Thyroid gland (tissue), 4 donors: Measurements from ENCODE around the gene KCNH1. TPM values are rescaled to one million over a fixed set of nuclear protein-coding genes. Genes with fewer than 3 reads are reported as not detected.

ENCODE experiments used
- DNase-seq, 2 donors: peaks; one replicate each; pipeline ENCODE4 v3.0.0-alpha.2; 2019
- H3K27ac ChIP-seq, 3 donors: fragments of 200-600 bp; sonication (generic); 1 replicate in 2 of 3; 2 replicates in 1 of 3; pipeline ENCODE4 v1.5.1; 2016 to 2019; ENCODE audit warnings: mild to moderate bottlenecking in 1 of 3, moderate library complexity in 1 of 3
- H3K27me3 ChIP-seq: fragments of 200-600 bp; sonication (generic); one replicate; pipeline ENCODE4 v1.5.1; 2019
- H3K36me3 ChIP-seq, 2 donors: fragments of 200-600 bp; sonication (generic); one replicate each; pipeline ENCODE4 v1.5.1; 2016 to 2019
- H3K4me1 ChIP-seq, 2 donors: fragments of 200-600 bp; sonication (generic); one replicate each; pipeline ENCODE4 v1.5.1; 2017 to 2019
- H3K4me3 ChIP-seq, 3 donors: fragments of 200-600 bp; sonication (generic); replicated peaks in 1 of 3; 1 replicate in 2 of 3; 2 replicates in 1 of 3; pipeline ENCODE4 v1.5.1; 2016; ENCODE audit warnings: mild to moderate bottlenecking in 1 of 3
- H3K9me3 ChIP-seq: fragments of 200-600 bp; sonication (generic); one replicate; pipeline ENCODE4 v1.5.1; 2017
- CTCF ChIP-seq, 6 experiments: fragments of 200-600 bp in 3 of 6; fragments of 450-650 bp in 3 of 6; sonication (generic) in 3 of 6; IDR thresholded peaks; one replicate each; pipeline ENCODE4 v1.5.1; 2016 to 2019; ENCODE audit warnings: antibody characterized with exemption in 6 of 6, mild to moderate bottlenecking in 2 of 6, inconsistent platforms in 1 of 6, moderate library complexity in 1 of 6
- POLR2A ChIP-seq, 2 donors: fragments of 450-650 bp; IDR thresholded peaks; one replicate each; pipeline ENCODE4 v1.6.1; 2017; ENCODE audit warnings: antibody characterized with exemption in 2 of 2, mild to moderate bottlenecking in 2 of 2, moderate library complexity in 1 of 2
- WGBS, 2 donors: methylation state at CpG; one replicate each; pipeline ENCODE4 v1.1.5; 2017; 5-methylcytosine and 5-hydroxymethylcytosine counted together
- intact Hi-C: fragments of 100-400 bp; cut with DNase I; formaldehyde crosslinking; loops from one replicate; pipeline ENCODE4 v1.15.1; 2023
- total RNA-seq, 4 donors: library from RNA; depleted of rRNA; stranded (reverse); fragments of >200 nt; gene quantifications; one replicate each; pipeline ENCODE4 v1.2.3, GENCODE V29; 2016

The KCNH1 gene
- total RNA-seq, 4 donors from 2014 or later, result 1.3 TPM; not detected in 2

GRCh38 chr1:210684466-210685294, 449.3 kb downstream of the KCNH1 start:
- intact Hi-C loops, result no loop called here
- no peak for DNase-seq
- WGBS, 2 donors, result 76 to 90% methylated on average over 5 of the region's 5 CpGs
- TF ChIP-seq CTCF (IDR thresholded peaks at IDR 0.05) (no peak), POLR2A (IDR thresholded peaks at IDR 0.05) (no peak)
- Histone ChIP-seq H3K27ac (no peak overlapping the region), H3K36me3 (no peaks in the 10 kb centered on the region), H3K9me3 (no peaks in the 10 kb centered on the region), H3K4me1 (peaks cover 0 to 3% of the 10 kb centered on the region in 2 donors), H3K27me3 (no peaks in the 10 kb centered on the region), H3K4me3 (no peak overlapping the region)

- 95 to 97% methylated on average over 26 to 33 of the region's 33 CpGs for WGBS, 2 donors
- TF ChIP-seq POLR2A (IDR thresholded peaks at IDR 0.05) (no peak), CTCF (IDR thresholded peaks at IDR 0.05) (no peak)
- H3K27ac ChIP-seq, result no peak overlapping the region
- H3K9me3 ChIP-seq, result no peaks in the 10 kb centered on the region
- H3K4me1 ChIP-seq, result no peaks in the 10 kb centered on the region
- intact Hi-C loops, result no loop called here
- H3K4me3 ChIP-seq, result no peak overlapping the region
- no peaks in the 10 kb centered on the region for H3K27me3 ChIP-seq
- DNase-seq, result no peak
- no peaks in the 10 kb centered on the region for H3K36me3 ChIP-seq
Measured at GRCh38 chr1:210683403-210684047, 450.4 kb downstream of the KCNH1 start.

GRCh38 chr1:210681158-210681557, 452.8 kb downstream of the KCNH1 start:
- Histone ChIP-seq H3K27ac (no peak overlapping the region), H3K4me3 (no peak overlapping the region), H3K4me1 (no peaks in the 10 kb centered on the region), H3K36me3 (no peaks in the 10 kb centered on the region), H3K27me3 (no peaks in the 10 kb centered on the region), H3K9me3 (no peaks in the 10 kb centered on the region)
- 89 to 93% methylated on average over 7 of the region's 7 CpGs for WGBS, 2 donors
- TF ChIP-seq CTCF (IDR thresholded peaks at IDR 0.05), result no peak
- TF ChIP-seq POLR2A (IDR thresholded peaks at IDR 0.05), result no peak
- no peak for DNase-seq
- intact Hi-C loops, result no loop called here

- no peaks in the 10 kb centered on the region for H3K27me3 ChIP-seq
- no peaks in the 10 kb centered on the region for H3K36me3 ChIP-seq
- H3K4me1 ChIP-seq, result no peaks in the 10 kb centered on the region
- no peak overlapping the region for H3K4me3 ChIP-seq
- H3K27ac ChIP-seq, result no peak overlapping the region
- intact Hi-C loops, result no loop called here
- H3K9me3 ChIP-seq, result no peaks in the 10 kb centered on the region
- no peak for DNase-seq
- 91 to 95% methylated on average over 3 of the region's 3 CpGs for WGBS, 2 donors
- TF ChIP-seq POLR2A (IDR thresholded peaks at IDR 0.05), result no peak
- no peak for TF ChIP-seq CTCF (IDR thresholded peaks at IDR 0.05)
Measured at GRCh38 chr1:210678306-210678705, 455.6 kb downstream of the KCNH1 start.

- intact Hi-C loops, result no loop called here
Measured at GRCh38 chr1:210677533-210677932, 456.4 kb downstream of the KCNH1 start.

More at GRCh38 chr1:210677533-210677932, 456.4 kb downstream of the KCNH1 start:
- H3K4me3 ChIP-seq, result no peak overlapping the region
- H3K36me3 ChIP-seq, result no peaks in the 10 kb centered on the region
- no peaks in the 10 kb centered on the region for H3K27me3 ChIP-seq
- H3K9me3 ChIP-seq, result no peaks in the 10 kb centered on the region
- no peak overlapping the region for H3K27ac ChIP-seq
- H3K4me1 ChIP-seq, result no peaks in the 10 kb centered on the region
- TF ChIP-seq POLR2A (IDR thresholded peaks at IDR 0.05) (no peak), CTCF (IDR thresholded peaks at IDR 0.05) (no peak)
- DNase-seq, result no peak
- WGBS, 2 donors, result 95% methylated on average over 4 of the region's 4 CpGs
